HG03025 (cell line): Measurements from ENCODE around the gene PDCD6IP.
A peak's percentile ranks its signal among the peaks of the same experiment; 100 is the strongest.

ENCODE experiments used
- ATAC-seq: cut with Tn5 transposase; IDR thresholded peaks from one replicate; pipeline ENCODE4 v1.9.1; 2021; ENCODE audit warnings: mild to moderate bottlenecking, moderate library complexity; ENCODE audit not compliant: unreplicated experiment, low FRiP score

PDCD6IP gene

GRCh38 chr3:33885496-33885895 lies 87.1 kb downstream of the PDCD6IP start:
- no peak for ATAC-seq

GRCh38 chr3:33886015-33886414 lies 87.6 kb downstream of the PDCD6IP start:
- ATAC-seq = no peak

- no peak for ATAC-seq
These were observed 89.0 kb downstream of the PDCD6IP start for GRCh38 chr3:33887478-33887877.

- ATAC-seq = no peak
These were observed 91.1 kb downstream of the PDCD6IP start for GRCh38 chr3:33889394-33890039.

- ATAC-seq = no peak
These were observed 94.2 kb downstream of the PDCD6IP start for GRCh38 chr3:33892655-33893054.

GRCh38 chr3:33895658-33896057 lies 97.2 kb downstream of the PDCD6IP start:
- ATAC-seq = no peak

GRCh38 chr3:33897306-33897705 lies 98.9 kb downstream of the PDCD6IP start:
- no peak for ATAC-seq

- ATAC-seq = no peak
These were observed 100.5 kb downstream of the PDCD6IP start for GRCh38 chr3:33898901-33899300.

- no peak for ATAC-seq
These were observed 102.0 kb downstream of the PDCD6IP start for GRCh38 chr3:33900440-33900808.

- ATAC-seq = no peak
These were observed 102.5 kb downstream of the PDCD6IP start for GRCh38 chr3:33900809-33901505.

GRCh38 chr3:33901862-33902563 lies 103.6 kb downstream of the PDCD6IP start:
- ATAC-seq = no peak

GRCh38 chr3:33904730-33905129 lies 106.3 kb downstream of the PDCD6IP start:
- no peak for ATAC-seq

- no peak for ATAC-seq
These were observed 109.9 kb downstream of the PDCD6IP start for GRCh38 chr3:33908250-33908851.

GRCh38 chr3:33909547-33909946 lies 111.1 kb downstream of the PDCD6IP start:
- no peak for ATAC-seq

GRCh38 chr3:33910031-33910430 lies 111.6 kb downstream of the PDCD6IP start:
- no peak for ATAC-seq

GRCh38 chr3:33911525-33912322 lies 113.3 kb downstream of the PDCD6IP start:
- ATAC-seq = no peak

GRCh38 chr3:33914212-33914611 lies 115.8 kb downstream of the PDCD6IP start:
- ATAC-seq = no peak

GRCh38 chr3:33914731-33915379 lies 116.4 kb downstream of the PDCD6IP start:
- no peak for ATAC-seq

- ATAC-seq = peak; percentile 55
These were observed 117.5 kb downstream of the PDCD6IP start for GRCh38 chr3:33915796-33916546.
